K562 (cell line): ENCODE results near the gene ABHD12. TPM values are rescaled to one million over a fixed set of nuclear protein-coding genes. Genes with fewer than 3 reads are reported as not detected.
A peak's percentile ranks its signal among the peaks of the same experiment; 100 is the strongest.

Experiments
- ARID1B ChIP-seq: fragments of 450-650 bp; IDR thresholded peaks from 2 replicates; pipeline ENCODE4 v1.6.1; 2016; ENCODE audit warnings: antibody characterized with exemption, mild to moderate bottlenecking, inconsistent platforms
- CREM ChIP-seq: IDR thresholded peaks from 2 replicates; pipeline ENCODE4 v1.6.1; 2014; ENCODE audit warnings: antibody characterized with exemption, low read depth
- GABPB2 ChIP-seq: fragments of 250-450 bp; sonication (Bioruptor Pico); conservative IDR thresholded peaks from 2 replicates; pipeline ENCODE4 v1.5.1; 2021; ENCODE audit warnings: mild to moderate bottlenecking
- GATAD2A ChIP-seq: fragments of 450-650 bp; IDR thresholded peaks from 2 replicates; pipeline ENCODE4 v1.6.1; 2017
- MAZ ChIP-seq, 2 experiments: fragments of 450-650 bp in 1 of 2; sonication (generic) in 1 of 2; formaldehyde crosslinking; IDR thresholded peaks in 1 of 2; conservative IDR thresholded peaks in 1 of 2; 2 replicates each; pipeline versions ENCODE4 v1.4.0 to v1.5.0; 2020; ENCODE audit warnings: mild to moderate bottlenecking in 1 of 2, missing genetic modification reagents in 1 of 2
- MYNN ChIP-seq, 2 experiments: sonication (generic); formaldehyde crosslinking in 1 of 2; IDR thresholded peaks; 2 replicates each; pipeline versions ENCODE4 v1.5.0 to v1.6.1; 2016 to 2020; ENCODE audit warnings: antibody characterized with exemption in 1 of 2, missing genetic modification reagents in 1 of 2
- ZNF586 ChIP-seq: fragments of 450-650 bp; formaldehyde crosslinking; conservative IDR thresholded peaks from 2 replicates; pipeline ENCODE4 v1.4.0; 2020; ENCODE audit warnings: mild to moderate bottlenecking, moderate library complexity
- polyA plus RNA-seq, 8 experiments: library from polyadenylated mRNA; depleted of rRNA in 4 of 8; stranded (reverse) in 5 of 8; unstranded in 3 of 8; fragments of >200 nt; fragmentation: Nextera tagmentation in 2 of 8; fragmentation: Illumina TruSeq in 1 of 8; extraction: Ambion mirVana in 2 of 8; extraction: Trizol in 1 of 8; gene quantifications; 2 replicates each; pipeline versions ENCODE4 v1.2.1 to v1.2.3, GENCODE V29; 2011 to 2014; ENCODE audit warnings: inconsistent platforms in 1 of 8, missing spikeins in 1 of 8
- total RNA-seq, 7 experiments: library from RNA; depleted of rRNA in 6 of 7; stranded (reverse); fragments of >200 nt in 6 of 7; fragmentation: Illumina TruSeq in 2 of 7; extraction: Trizol in 2 of 7; gene quantifications; 2 replicates each; pipeline versions ENCODE4 v1.2.1 to v1.2.3, GENCODE V29; 2011 to 2021; ENCODE audit warnings: low replicate concordance in 1 of 7
- TF ChIP-seq, protein P1 (sequence below): fragments of 200-800 bp; sonication (Bioruptor generic); IDR thresholded peaks from 2 replicates; pipeline ENCODE4 v1.6.1; 2017; ENCODE audit warnings: missing genetic modification characterization, missing compliant biosample characterization
- TF ChIP-seq, protein P2 (sequence below), 2 experiments: fragments of 450-650 bp; IDR thresholded peaks; 2 replicates each; pipeline ENCODE4 v1.6.1; 2016
- TF ChIP-seq, protein P3 (sequence below): fragments of 450-650 bp; formaldehyde crosslinking; IDR thresholded peaks from 2 replicates; pipeline ENCODE4 v1.4.0; 2020; ENCODE audit warnings: mild to moderate bottlenecking
- TF ChIP-seq, protein P4 (sequence below): fragments of 250-450 bp; sonication (Bioruptor Pico); IDR thresholded peaks from 2 replicates; pipeline ENCODE4 v1.8.0; 2022; ENCODE audit warnings: inconsistent platforms
- TF ChIP-seq, protein P5 (sequence below): fragments of 450-650 bp; IDR thresholded peaks from 2 replicates; pipeline ENCODE4 v1.6.1; 2016; ENCODE audit warnings: low read depth

The ABHD12 gene
- total and polyA plus RNA-seq, 9 of the 15 experiments (the other 6 are each of a cell fraction or from before 2014, with no cell fraction given): 0.65 to 15.6 (median 9.1) TPM

DNA sequence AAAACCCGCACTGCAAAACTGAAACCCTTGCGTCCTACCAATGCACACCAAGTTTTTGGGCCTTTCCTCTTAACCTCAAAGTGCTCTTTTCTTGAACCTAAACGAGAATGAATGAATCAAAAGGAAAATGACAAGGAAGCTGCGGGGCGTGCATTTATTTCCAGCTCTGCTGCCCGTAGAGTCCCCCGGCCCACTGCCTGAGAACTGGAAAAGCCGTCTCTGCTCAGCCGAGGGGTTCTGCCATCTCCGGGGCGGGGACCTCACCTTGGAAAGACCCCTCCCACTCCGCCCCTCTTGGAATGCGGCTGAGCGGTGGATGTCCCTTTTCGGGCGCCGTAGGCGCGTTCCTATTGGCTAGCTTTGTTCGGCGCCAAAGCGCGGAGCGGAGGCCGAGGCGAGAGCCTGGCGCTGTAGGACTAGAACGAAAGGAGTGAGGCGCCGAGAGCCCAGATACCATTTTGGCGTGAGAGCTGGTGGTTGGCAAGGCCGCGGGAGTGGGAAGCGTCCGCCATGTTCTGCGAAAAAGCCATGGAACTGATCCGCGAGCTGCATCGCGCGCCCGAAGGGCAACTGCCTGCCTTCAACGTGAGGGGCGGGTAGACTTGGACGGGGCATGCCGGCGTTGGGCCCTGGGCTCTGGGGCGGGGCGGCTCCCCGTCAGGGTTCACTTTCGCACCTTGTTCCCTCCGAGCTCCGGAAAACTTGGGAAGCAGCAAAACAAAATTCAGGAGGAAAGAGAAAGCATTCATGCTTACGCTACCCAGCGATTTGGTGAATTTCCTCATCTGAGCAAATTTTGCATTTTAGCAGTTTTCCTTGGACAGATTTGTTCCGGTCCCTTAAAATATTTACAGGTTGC lies 16.9 kb upstream of the ABHD12 start, which contains the start of gene GINS1 (continued):
- TF ChIP-seq, protein P1, sequence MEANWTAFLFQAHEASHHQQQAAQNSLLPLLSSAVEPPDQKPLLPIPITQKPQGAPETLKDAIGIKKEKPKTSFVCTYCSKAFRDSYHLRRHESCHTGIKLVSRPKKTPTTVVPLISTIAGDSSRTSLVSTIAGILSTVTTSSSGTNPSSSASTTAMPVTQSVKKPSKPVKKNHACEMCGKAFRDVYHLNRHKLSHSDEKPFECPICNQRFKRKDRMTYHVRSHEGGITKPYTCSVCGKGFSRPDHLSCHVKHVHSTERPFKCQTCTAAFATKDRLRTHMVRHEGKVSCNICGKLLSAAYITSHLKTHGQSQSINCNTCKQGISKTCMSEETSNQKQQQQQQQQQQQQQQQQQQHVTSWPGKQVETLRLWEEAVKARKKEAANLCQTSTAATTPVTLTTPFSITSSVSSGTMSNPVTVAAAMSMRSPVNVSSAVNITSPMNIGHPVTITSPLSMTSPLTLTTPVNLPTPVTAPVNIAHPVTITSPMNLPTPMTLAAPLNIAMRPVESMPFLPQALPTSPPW (CRISPR knock-in tag): peak; percentile 62
- TF ChIP-seq ARID1B: no peak
- TF ChIP-seq MAZ (CRISPR knock-in tag; conservative IDR thresholded peaks at IDR 0.05 in 1 of 2, IDR thresholded peaks at IDR 0.05 in 1 of 2): peak in 1 of 2 experiments; percentile 77; a peak in 2 of 4 replicates
- TF ChIP-seq CREM: peak; percentile 31; the same call in 1 of the 2 replicates
- TF ChIP-seq ZNF586 (CRISPR knock-in tag): no peak
- TF ChIP-seq, protein P2, sequence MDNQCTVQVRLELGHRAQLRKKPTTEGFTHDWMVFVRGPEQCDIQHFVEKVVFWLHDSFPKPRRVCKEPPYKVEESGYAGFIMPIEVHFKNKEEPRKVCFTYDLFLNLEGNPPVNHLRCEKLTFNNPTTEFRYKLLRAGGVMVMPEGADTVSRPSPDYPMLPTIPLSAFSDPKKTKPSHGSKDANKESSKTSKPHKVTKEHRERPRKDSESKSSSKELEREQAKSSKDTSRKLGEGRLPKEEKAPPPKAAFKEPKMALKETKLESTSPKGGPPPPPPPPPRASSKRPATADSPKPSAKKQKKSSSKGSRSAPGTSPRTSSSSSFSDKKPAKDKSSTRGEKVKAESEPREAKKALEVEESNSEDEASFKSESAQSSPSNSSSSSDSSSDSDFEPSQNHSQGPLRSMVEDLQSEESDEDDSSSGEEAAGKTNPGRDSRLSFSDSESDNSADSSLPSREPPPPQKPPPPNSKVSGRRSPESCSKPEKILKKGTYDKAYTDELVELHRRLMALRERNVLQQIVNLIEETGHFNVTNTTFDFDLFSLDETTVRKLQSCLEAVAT (IDR thresholded peaks at IDR 0.05): 0 out of 4 replicates have a peak, but pooled peaks of 1 of the 2 experiments have one; percentile 41
- TF ChIP-seq GABPB2: no peak
- TF ChIP-seq GATAD2A: no peak
- TF ChIP-seq, protein P3, sequence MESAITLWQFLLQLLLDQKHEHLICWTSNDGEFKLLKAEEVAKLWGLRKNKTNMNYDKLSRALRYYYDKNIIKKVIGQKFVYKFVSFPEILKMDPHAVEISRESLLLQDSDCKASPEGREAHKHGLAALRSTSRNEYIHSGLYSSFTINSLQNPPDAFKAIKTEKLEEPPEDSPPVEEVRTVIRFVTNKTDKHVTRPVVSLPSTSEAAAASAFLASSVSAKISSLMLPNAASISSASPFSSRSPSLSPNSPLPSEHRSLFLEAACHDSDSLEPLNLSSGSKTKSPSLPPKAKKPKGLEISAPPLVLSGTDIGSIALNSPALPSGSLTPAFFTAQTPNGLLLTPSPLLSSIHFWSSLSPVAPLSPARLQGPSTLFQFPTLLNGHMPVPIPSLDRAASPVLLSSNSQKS (CRISPR knock-in tag): no peak
- TF ChIP-seq, protein P4, sequence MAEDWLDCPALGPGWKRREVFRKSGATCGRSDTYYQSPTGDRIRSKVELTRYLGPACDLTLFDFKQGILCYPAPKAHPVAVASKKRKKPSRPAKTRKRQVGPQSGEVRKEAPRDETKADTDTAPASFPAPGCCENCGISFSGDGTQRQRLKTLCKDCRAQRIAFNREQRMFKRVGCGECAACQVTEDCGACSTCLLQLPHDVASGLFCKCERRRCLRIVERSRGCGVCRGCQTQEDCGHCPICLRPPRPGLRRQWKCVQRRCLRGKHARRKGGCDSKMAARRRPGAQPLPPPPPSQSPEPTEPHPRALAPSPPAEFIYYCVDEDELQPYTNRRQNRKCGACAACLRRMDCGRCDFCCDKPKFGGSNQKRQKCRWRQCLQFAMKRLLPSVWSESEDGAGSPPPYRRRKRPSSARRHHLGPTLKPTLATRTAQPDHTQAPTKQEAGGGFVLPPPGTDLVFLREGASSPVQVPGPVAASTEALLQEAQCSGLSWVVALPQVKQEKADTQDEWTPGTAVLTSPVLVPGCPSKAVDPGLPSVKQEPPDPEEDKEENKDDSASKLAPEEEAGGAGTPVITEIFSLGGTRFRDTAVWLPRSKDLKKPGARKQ (CRISPR knock-in tag): no peak
- TF ChIP-seq, protein P5, sequence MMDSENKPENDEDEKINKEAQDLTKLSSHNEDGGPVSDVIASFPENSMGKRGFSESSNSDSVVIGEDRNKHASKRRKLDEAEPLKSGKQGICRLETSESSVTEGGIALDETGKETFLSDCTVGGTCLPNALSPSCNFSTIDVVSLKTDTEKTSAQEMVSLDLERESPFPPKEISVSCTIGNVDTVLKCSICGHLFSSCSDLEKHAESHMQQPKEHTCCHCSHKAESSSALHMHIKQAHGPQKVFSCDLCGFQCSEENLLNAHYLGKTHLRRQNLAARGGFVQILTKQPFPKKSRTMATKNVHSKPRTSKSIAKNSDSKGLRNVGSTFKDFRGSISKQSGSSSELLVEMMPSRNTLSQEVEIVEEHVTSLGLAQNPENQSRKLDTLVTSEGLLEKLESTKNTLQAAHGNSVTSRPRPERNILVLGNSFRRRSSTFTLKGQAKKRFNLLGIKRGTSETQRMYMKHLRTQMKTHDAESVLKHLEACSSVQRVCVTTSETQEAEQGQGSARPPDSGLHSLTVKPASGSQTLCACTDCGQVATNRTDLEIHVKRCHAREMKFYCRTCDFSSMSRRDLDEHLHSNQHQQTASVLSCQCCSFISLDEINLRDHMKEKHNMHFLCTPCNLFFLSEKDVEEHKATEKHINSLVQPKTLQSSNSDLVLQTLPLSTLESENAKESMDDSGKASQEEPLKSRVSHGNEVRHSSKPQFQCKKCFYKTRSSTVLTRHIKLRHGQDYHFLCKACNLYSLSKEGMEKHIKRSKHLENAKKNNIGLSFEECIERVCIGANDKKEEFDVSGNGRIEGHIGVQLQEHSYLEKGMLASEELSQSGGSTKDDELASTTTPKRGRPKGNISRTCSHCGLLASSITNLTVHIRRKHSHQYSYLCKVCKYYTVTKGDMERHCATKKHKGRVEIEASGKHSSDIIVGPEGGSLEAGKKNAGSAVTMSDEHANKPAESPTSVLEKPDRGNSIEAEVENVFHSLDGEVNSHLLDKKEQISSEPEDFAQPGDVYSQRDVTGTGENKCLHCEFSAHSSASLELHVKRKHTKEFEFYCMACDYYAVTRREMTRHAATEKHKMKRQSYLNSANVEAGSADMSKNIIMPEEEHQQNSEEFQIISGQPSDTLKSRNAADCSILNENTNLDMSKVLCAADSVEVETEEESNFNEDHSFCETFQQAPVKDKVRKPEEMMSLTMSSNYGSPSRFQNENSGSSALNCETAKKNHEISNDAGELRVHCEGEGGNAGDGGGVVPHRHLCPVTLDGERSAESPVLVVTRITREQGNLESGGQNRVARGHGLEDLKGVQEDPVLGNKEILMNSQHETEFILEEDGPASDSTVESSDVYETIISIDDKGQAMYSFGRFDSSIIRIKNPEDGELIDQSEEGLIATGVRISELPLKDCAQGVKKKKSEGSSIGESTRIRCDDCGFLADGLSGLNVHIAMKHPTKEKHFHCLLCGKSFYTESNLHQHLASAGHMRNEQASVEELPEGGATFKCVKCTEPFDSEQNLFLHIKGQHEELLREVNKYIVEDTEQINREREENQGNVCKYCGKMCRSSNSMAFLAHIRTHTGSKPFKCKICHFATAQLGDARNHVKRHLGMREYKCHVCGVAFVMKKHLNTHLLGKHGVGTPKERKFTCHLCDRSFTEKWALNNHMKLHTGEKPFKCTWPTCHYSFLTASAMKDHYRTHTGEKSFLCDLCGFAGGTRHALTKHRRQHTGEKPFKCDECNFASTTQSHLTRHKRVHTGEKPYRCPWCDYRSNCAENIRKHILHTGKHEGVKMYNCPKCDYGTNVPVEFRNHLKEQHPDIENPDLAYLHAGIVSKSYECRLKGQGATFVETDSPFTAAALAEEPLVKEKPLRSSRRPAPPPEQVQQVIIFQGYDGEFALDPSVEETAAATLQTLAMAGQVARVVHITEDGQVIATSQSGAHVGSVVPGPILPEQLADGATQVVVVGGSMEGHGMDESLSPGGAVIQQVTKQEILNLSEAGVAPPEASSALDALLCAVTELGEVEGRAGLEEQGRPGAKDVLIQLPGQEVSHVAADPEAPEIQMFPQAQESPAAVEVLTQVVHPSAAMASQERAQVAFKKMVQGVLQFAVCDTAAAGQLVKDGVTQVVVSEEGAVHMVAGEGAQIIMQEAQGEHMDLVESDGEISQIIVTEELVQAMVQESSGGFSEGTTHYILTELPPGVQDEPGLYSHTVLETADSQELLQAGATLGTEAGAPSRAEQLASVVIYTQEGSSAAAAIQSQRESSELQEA: peak; percentile 94
- TF ChIP-seq MYNN (IDR thresholded peaks at IDR 0.05): no peak
- no peak for TF ChIP-seq MYNN (CRISPR knock-in tag; IDR thresholded peaks at IDR 0.05)
